GM23338 (cell line): ENCODE results near the gene WFDC6.

Experiments used
- CREB1 ChIP-seq: fragments of 250-450 bp; sonication (Bioruptor Pico); IDR thresholded peaks from 2 replicates; pipeline ENCODE4 v1.5.0; 2020; ENCODE audit warnings: low read depth, mild to moderate bottlenecking, moderate library complexity
- CTCF ChIP-seq, 2 experiments: fragments of 200-600 bp in 1 of 2; sonication (generic) in 1 of 2; conservative IDR thresholded peaks; 2 replicates each; pipeline versions ENCODE4 v1.5.1 to v1.6.1; 2016 to 2017; ENCODE audit warnings: antibody characterized with exemption in 2 of 2, low read depth in 2 of 2, mild to moderate bottlenecking in 2 of 2, moderate library complexity in 1 of 2
- EZH2 ChIP-seq: fragments of 200-600 bp; sonication (generic); IDR thresholded peaks from one replicate; pipeline ENCODE4 v1.8.0; 2017; ENCODE audit warnings: antibody characterized with exemption, mild to moderate bottlenecking, low read depth; ENCODE audit not compliant: unreplicated experiment
- EZH2phosphoT487 ChIP-seq: fragments of 200-600 bp; sonication (generic); IDR thresholded peaks from one replicate; pipeline ENCODE4 v1.8.1; 2018; ENCODE audit warnings: antibody characterized with exemption; ENCODE audit not compliant: unreplicated experiment
- JUNB ChIP-seq: IDR thresholded peaks from one replicate; pipeline ENCODE4 v1.6.1; 2016; ENCODE audit warnings: antibody characterized with exemption; ENCODE audit not compliant: unreplicated experiment
- POLR2AphosphoS5 ChIP-seq: IDR thresholded peaks from 2 replicates; pipeline ENCODE4 v1.6.1; 2016; ENCODE audit warnings: antibody characterized with exemption, low read depth
- REST ChIP-seq: IDR thresholded peaks from one replicate; pipeline ENCODE4 v1.6.1; 2018; ENCODE audit warnings: antibody characterized with exemption; ENCODE audit not compliant: unreplicated experiment

GRCh38 chr20:45588800-45589199, 49.5 kb upstream of the WFDC6 start:
- TF ChIP-seq CTCF (conservative IDR thresholded peaks at IDR 0.05; ENCODE audit: low read depth in 2 of 2) (no peak), REST (no peak), EZH2 (no peak), POLR2AphosphoS5 (no peak), EZH2phosphoT487 (no peak), JUNB (no peak), CREB1 (no peak)
